HepG2 (cell line): ENCODE data around the gene WDR86. TPM values are rescaled to one million over a fixed set of nuclear protein-coding genes. Genes with fewer than 3 reads are reported as not detected.

Source experiments
- ATAC-seq: fragments of 200-7000 bp; cut with Tn5 transposase; 3 replicates; pipeline ENCODE4 v1.9.1; 2020; ENCODE audit warnings: mild to moderate bottlenecking, moderate library complexity
- BruUV-seq: library from RNA; stranded (reverse); fragments of 400-500 nt; replicated peaks from 2 replicates; lab custom pipeline; 2021; lab: Mats Ljungman, UMichigan
- CTCF ChIA-PET: fragments of 300-600 bp; formaldehyde crosslinking; extraction: SDS; loops from one replicate; lab custom pipeline; 2021; ENCODE audit warnings: low total read pairs, inconsistent platforms, low intra/inter-chr PET ratio; lab: Yijun Ruan, JAX
- POLR2A ChIA-PET: fragments of 350-600 bp; sonication (Branson Sonifier 250); formaldehyde crosslinking; loops from one replicate; lab custom pipeline; 2020; ENCODE audit warnings: antibody characterized with exemption, inconsistent platforms; lab: Yijun Ruan, JAX
- DNase-seq: peaks from one replicate; pipeline ENCODE4 v3.0.0-alpha.2; 2015; ENCODE audit warnings: low spot score
- FAIRE-seq: peaks from 3 replicates; lab custom pipeline; 2011; peaks lifted over from hg19 to GRCh38; lab: Jason Lieb, UNC
- H2AFZ ChIP-seq: one replicate; pipeline ENCODE4 v1.6.1; 2011; ENCODE audit warnings: low read length, inconsistent platforms
- H3K27ac ChIP-seq: fragments of 300-600 bp; 3 replicates; pipeline ENCODE4 v1.8.0; 2011; ENCODE audit warnings: mixed run types, mild to moderate bottlenecking, mixed read lengths, low read length, inconsistent platforms; ENCODE audit not compliant: insufficient read depth; ENCODE audit errors: extremely low read length
- H3K27me3 ChIP-seq, 2 experiments: fragments of 200-600 bp in 1 of 2; 2 replicates in 1 of 2; 3 replicates in 1 of 2; pipeline versions ENCODE4 v1.6.0 to v1.8.0; 2011; ENCODE audit warnings: low read length in 2 of 2, mild to moderate bottlenecking in 2 of 2, moderate library complexity in 2 of 2, inconsistent platforms in 1 of 2; ENCODE audit not compliant: insufficient read depth in 2 of 2, control insufficient read depth in 1 of 2
- H3K36me3 ChIP-seq, 2 experiments: fragments of 200-600 bp in 1 of 2; replicated peaks in 1 of 2; 2 replicates in 1 of 2; 3 replicates in 1 of 2; pipeline versions ENCODE4 v1.5.1 to v1.8.0; 2011; ENCODE audit warnings: low read length in 2 of 2, inconsistent platforms in 1 of 2; ENCODE audit not compliant: insufficient read depth in 2 of 2, control insufficient read depth in 1 of 2
- H3K4me1 ChIP-seq: 2 replicates; pipeline ENCODE4 v1.5.1; 2012; ENCODE audit warnings: low read length, inconsistent platforms; ENCODE audit not compliant: insufficient read depth
- H3K4me2 ChIP-seq: 2 replicates; pipeline ENCODE4 v1.6.0; 2011; ENCODE audit warnings: low read depth, low read length, inconsistent platforms
- H3K4me3 ChIP-seq, 3 experiments: fragments of 200-600 bp in 1 of 3; sonication (generic), shearing (Covaris generic) in 1 of 3; replicated peaks in 1 of 3; 2 replicates each; pipeline ENCODE4 v1.5.1; 2011 to 2016; ENCODE audit warnings: low read length in 3 of 3, inconsistent platforms in 2 of 3, low read depth in 2 of 3, mild to moderate bottlenecking in 2 of 3, control low read depth in 1 of 3, mixed read lengths in 1 of 3; ENCODE audit not compliant: insufficient read depth in 1 of 3
- H3K79me2 ChIP-seq: one replicate; pipeline ENCODE4 v1.6.1; 2011; ENCODE audit warnings: low read length, inconsistent platforms; ENCODE audit not compliant: insufficient read depth
- H3K9ac ChIP-seq: 2 replicates; pipeline ENCODE4 v1.6.0; 2011; ENCODE audit warnings: mild to moderate bottlenecking, low read depth, low read length, inconsistent platforms; ENCODE audit not compliant: insufficient read depth
- H3K9me3 ChIP-seq: 2 replicates; pipeline ENCODE4 v1.5.1; 2012; ENCODE audit warnings: mild to moderate bottlenecking, low read length
- H4K20me1 ChIP-seq: 2 replicates; pipeline ENCODE4 v1.6.0; 2011; ENCODE audit warnings: inconsistent platforms, mild to moderate bottlenecking, low read length, moderate library complexity; ENCODE audit not compliant: insufficient read depth
- MAFF ChIP-seq: IDR thresholded peaks from 2 replicates; pipeline ENCODE4 v1.6.1; 2011; ENCODE audit warnings: low read depth, low read length, improper control_type of control experiment
- MAFK ChIP-seq, 2 experiments: IDR thresholded peaks in 1 of 2; conservative IDR thresholded peaks in 1 of 2; 2 replicates each; pipeline ENCODE4 v1.6.1; 2011; ENCODE audit warnings: improper control_type of control experiment in 2 of 2, low read length in 2 of 2
- TCF7 ChIP-seq: sonication (generic); IDR thresholded peaks from 2 replicates; pipeline ENCODE4 v1.6.1; 2016; ENCODE audit warnings: antibody characterized with exemption, low read depth
- WGBS: methylation state at CpG from one replicate; pipeline ENCODE4 v1.1.6; 2017; ENCODE audit warnings: low lambda C conversion rate; 5-methylcytosine and 5-hydroxymethylcytosine counted together
- in situ Hi-C: cut with HindIII; loops from 2 replicates; pipeline ENCODE4 v1.10.0; 2017; ENCODE audit warnings: low pct_unique_long_range_greater_than_20kb; ENCODE audit not compliant: extremely low pct_ligation_motif_present
- intact Hi-C: fragments of 100-400 bp; cut with micrococcal nuclease; formaldehyde crosslinking; loops from one replicate; pipeline ENCODE4 v1.10.0; 2022; ENCODE audit not compliant: unreplicated experiment
- polyA plus RNA-seq, 8 experiments: library from polyadenylated mRNA; depleted of rRNA in 3 of 8; stranded (reverse) in 7 of 8; unstranded in 1 of 8; fragments of >200 nt; fragmentation: Illumina TruSeq in 4 of 8; extraction: Trizol in 4 of 8; gene quantifications; 2 replicates each; pipeline versions ENCODE4 v1.2.1 to v1.2.3, GENCODE V29; 2011 to 2016; ENCODE audit warnings: low read depth in 4 of 8, missing spikeins in 1 of 8, mixed read lengths in 1 of 8; ENCODE audit not compliant: insufficient read depth in 1 of 8
- total RNA-seq, 5 experiments: library from RNA; depleted of rRNA; stranded (reverse); fragments of >200 nt; fragmentation: Illumina TruSeq; extraction: Trizol; gene quantifications; 2 replicates each; pipeline ENCODE4 v1.2.3, GENCODE V29; 2016; ENCODE audit warnings: low read depth in 1 of 5
- TF ChIP-seq, protein P1 (sequence below): sonication (generic); formaldehyde crosslinking; IDR thresholded peaks from 2 replicates; pipeline ENCODE4 v1.5.0; 2020; ENCODE audit warnings: mild to moderate bottlenecking, missing genetic modification reagents, borderline replicate concordance

Gene WDR86
- total and polyA plus RNA-seq, 2 of the 13 experiments (the other 11 are each of a cell fraction or from before 2014, with no cell fraction given): 0.11 to 2.9 TPM

GRCh38 chr7:151367284-151367683, 42.6 kb downstream of the WDR86 start:
- ChIA-PET POLR2A (no interaction called here), CTCF (interaction anchor here (2.1 to 2.2 kb wide), 2 partner anchors 81 to 392 kb away, joined by 10 to 33 read pairs; no protein-coding TSS in a partner anchor)
- Histone ChIP-seq H2AFZ (no peak overlapping the region), H3K9ac (no peak overlapping the region), H3K4me3 (no peak overlapping the region), H3K4me1 (no peaks in the 10 kb centered on the region), H3K36me3 (peaks cover 3 to 19% of the 10 kb centered on the region in 2 experiments; a peak in 4 of 5 replicates), H4K20me1 (no peaks in the 10 kb centered on the region), H3K9me3 (no peaks in the 10 kb centered on the region), H3K27ac (no peak overlapping the region), H3K79me2 (no peaks in the 10 kb centered on the region), H3K27me3 (no peaks in the 10 kb centered on the region), H3K4me2 (no peak overlapping the region)
- ATAC-seq (no peak), DNase-seq (no peak), FAIRE-seq (no peak)
- BruUV-seq: no TSS peak
- TF ChIP-seq, protein P1, sequence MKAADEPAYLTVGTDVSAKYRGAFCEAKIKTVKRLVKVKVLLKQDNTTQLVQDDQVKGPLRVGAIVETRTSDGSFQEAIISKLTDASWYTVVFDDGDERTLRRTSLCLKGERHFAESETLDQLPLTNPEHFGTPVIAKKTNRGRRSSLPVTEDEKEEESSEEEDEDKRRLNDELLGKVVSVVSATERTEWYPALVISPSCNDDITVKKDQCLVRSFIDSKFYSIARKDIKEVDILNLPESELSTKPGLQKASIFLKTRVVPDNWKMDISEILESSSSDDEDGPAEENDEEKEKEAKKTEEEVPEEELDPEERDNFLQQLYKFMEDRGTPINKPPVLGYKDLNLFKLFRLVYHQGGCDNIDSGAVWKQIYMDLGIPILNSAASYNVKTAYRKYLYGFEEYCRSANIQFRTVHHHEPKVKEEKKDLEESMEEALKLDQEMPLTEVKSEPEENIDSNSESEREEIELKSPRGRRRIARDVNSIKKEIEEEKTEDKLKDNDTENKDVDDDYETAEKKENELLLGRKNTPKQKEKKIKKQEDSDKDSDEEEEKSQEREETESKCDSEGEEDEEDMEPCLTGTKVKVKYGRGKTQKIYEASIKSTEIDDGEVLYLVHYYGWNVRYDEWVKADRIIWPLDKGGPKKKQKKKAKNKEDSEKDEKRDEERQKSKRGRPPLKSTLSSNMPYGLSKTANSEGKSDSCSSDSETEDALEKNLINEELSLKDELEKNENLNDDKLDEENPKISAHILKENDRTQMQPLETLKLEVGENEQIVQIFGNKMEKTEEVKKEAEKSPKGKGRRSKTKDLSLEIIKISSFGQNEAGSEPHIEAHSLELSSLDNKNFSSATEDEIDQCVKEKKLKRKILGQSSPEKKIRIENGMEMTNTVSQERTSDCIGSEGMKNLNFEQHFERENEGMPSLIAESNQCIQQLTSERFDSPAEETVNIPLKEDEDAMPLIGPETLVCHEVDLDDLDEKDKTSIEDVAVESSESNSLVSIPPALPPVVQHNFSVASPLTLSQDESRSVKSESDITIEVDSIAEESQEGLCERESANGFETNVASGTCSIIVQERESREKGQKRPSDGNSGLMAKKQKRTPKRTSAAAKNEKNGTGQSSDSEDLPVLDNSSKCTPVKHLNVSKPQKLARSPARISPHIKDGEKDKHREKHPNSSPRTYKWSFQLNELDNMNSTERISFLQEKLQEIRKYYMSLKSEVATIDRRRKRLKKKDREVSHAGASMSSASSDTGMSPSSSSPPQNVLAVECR (CRISPR knock-in tag): no peak
- TF ChIP-seq MAFK (conservative IDR thresholded peaks at IDR 0.05 in 1 of 2, IDR thresholded peaks at IDR 0.05 in 1 of 2; ENCODE audit: low read length in 2 of 2) (peak in 1 of 2 experiments; percentile 51; a peak in 2 of 4 replicates), MAFF (peak; percentile 26; the same call in 1 of the 2 replicates), TCF7 (no peak)
- 93% methylated on average over 4 of the region's 4 CpGs for WGBS
- in situ Hi-C loops (loop anchor here (5.0 kb wide), 1 partner anchor 80 kb away; no protein-coding TSS in a partner anchor), intact Hi-C loops (no loop called here)
